ENCODE results near the gene CDCA4.

DNA sequence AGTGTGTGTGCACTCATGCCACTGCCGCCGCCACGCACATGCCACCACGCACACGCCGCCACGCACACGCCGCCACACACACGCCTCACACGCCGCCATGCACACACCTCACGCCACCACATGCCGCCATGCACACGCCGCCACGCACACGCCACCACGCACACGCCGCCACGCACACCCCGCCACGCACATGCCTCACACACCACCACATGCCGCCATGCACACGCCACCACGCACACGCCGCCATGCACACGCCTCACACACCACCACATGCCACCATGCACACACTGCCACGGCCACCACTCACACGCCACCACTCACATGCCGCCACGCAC lies 29.0 kb downstream of the CDCA4 start:
- TF ChIP-seq, protein P1, sequence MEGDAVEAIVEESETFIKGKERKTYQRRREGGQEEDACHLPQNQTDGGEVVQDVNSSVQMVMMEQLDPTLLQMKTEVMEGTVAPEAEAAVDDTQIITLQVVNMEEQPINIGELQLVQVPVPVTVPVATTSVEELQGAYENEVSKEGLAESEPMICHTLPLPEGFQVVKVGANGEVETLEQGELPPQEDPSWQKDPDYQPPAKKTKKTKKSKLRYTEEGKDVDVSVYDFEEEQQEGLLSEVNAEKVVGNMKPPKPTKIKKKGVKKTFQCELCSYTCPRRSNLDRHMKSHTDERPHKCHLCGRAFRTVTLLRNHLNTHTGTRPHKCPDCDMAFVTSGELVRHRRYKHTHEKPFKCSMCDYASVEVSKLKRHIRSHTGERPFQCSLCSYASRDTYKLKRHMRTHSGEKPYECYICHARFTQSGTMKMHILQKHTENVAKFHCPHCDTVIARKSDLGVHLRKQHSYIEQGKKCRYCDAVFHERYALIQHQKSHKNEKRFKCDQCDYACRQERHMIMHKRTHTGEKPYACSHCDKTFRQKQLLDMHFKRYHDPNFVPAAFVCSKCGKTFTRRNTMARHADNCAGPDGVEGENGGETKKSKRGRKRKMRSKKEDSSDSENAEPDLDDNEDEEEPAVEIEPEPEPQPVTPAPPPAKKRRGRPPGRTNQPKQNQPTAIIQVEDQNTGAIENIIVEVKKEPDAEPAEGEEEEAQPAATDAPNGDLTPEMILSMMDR (IDR thresholded peaks at IDR 0.05) = no peak
- no peak for TF ChIP-seq POLR2A (IDR thresholded peaks at IDR 0.05)
- no peak for TF ChIP-seq POLR2AphosphoS5 (IDR thresholded peaks at IDR 0.05)
